Activated naive CD4-positive, alpha-beta T cell (primary cell): ENCODE results near the gene HES1.

Experiments used
- DNase-seq, 4 experiments: peaks; one replicate each; lab custom pipeline; 2025; lab: John Stamatoyannopoulos, UW

HES1 gene

DNA sequence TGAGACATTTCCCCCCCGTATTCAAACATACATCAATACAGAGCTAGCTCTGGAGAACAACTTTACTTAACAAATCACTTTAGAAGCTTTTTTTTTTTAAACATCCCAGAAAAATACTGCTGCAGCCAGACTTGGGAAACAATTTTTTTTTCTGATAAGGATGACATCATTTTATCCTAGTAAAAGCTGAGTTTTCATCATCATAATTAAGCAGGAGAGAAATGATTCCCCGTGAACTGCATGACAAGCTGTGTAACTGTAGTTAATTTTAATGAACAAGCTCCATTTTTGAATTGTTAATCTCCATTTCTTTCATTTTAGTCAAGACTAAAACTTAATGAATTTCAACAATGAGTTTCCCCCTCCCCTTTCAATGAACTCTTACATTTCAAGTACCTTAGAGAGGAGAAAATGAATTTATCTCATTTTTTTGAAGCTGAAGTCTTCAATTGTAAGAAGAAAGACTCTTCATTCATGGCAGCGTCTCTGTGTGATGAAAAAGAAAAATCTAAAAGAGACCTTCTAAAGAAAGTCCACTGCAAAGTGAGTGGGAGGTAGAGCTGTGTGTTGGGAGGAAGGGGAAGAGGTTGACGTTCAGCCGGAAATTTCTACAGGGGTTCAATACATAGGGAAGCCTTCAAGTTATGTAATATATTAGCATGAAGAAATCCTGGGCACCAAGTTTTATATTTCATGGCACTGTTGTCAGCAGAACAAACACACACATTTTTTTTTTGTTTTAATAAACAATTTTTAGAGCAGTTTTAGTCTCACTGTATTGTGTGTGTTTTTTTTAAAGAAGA is 31.7 kb downstream of the HES1 start:
- no peak for DNase-seq

- DNase-seq: no peak
Measured at GRCh38 chr3:194168994-194169393, 33.0 kb downstream of the HES1 start.

DNA sequence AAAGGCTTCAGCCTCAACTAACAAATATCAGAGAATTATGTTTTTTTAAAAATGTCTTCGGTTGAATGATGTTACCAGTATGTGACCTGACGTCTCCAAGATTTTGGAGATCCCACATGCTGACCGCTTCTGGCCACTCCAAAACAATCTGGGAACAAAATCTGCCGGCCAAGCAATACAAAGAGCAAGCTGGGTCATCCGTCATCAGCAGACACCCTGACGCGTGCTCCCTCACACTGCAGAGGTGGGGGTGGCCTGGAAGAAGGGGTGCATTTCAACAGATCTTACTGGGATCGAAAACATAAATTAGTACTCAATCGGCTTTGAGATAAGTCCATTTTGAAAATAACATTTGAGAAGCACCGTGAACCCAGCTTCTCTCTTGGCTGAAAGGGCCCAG is 33.6 kb downstream of the HES1 start:
- no peak for DNase-seq

DNA sequence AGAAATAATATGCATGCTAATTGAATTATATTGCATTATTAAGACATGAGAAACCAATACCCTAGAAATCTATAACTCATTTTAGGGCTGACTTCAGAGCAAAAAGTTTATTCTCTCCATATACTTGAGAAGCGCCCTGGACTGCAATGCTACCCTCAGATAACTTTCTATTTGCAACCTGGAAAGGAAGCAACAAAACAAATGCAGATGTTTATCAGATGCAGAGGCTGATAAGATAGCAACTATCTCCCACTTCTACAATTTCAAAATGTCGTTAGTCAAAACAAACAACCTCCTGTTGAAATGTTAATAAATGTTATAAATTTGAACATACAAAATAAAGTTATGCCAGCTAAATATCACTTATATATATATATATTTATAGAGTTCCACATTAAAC is 34.8 kb downstream of the HES1 start:
- no peak for DNase-seq

DNA sequence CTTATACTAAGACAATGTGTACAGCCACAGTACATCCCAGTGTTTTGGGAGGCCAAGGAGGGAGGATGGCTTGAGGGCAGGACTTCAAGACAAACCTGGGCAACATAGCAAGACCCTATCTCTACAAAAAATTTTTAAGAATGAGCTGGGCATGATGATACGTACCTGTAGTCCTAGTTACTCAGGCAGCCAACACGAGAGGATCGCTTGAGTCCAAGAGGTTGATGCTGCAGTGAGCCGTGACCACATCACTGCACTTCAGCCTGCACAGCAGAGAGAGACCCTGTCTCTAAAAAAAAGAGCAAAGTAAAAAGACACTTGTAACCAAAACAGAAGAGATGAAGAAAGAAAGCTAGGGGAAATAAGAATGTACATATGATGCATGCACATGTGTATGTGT is 38.5 kb downstream of the HES1 start:
- DNase-seq: no peak

DNA sequence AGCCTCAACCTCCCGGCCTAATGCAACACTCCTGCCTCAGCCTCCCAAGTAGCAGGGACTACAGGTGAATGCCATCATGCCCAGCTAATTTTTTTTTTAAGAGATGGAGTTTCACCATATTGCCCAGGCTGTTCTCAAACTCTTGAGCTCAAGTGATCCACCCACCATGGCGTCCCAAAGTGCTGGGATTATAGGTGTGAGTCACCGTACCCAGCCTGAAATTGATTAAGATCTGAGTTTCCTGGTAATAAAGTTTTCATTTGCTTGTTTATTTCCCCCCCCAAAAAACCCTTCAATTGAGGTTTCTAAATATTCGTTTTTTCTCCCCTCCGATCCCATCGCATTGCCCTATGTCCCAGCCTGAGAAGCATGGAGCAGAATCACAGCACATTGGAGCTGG is 39.0 kb downstream of the HES1 start:
- DNase-seq: no peak

- DNase-seq: no peak
Measured at GRCh38 chr3:194176274-194176991, 40.5 kb downstream of the HES1 start.

GRCh38 chr3:194177141-194177540 is 41.2 kb downstream of the HES1 start:
- no peak for DNase-seq

GRCh38 chr3:194178128-194178527 is 42.2 kb downstream of the HES1 start:
- no peak for DNase-seq

- DNase-seq: no peak
Measured at GRCh38 chr3:194178669-194179068, 42.7 kb downstream of the HES1 start.

DNA sequence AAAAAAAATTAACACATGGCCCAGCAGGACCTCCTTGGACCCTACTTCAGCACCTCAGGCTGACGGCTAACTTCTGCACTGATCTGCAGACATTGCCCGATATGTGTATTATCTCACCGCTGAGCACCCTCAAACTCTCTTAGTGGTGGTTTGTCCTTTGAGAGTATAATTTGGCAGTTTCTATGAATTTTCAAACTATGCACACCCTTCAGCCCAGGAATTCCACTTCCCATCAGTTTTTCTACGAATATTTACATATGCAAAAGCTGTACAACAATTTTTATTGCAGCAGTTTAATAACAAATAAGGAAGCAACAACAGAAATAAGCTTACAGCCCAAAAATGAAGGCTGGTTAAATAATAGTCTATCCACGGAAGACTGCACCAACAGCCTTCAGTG is 44.6 kb downstream of the HES1 start:
- DNase-seq: no peak

DNA sequence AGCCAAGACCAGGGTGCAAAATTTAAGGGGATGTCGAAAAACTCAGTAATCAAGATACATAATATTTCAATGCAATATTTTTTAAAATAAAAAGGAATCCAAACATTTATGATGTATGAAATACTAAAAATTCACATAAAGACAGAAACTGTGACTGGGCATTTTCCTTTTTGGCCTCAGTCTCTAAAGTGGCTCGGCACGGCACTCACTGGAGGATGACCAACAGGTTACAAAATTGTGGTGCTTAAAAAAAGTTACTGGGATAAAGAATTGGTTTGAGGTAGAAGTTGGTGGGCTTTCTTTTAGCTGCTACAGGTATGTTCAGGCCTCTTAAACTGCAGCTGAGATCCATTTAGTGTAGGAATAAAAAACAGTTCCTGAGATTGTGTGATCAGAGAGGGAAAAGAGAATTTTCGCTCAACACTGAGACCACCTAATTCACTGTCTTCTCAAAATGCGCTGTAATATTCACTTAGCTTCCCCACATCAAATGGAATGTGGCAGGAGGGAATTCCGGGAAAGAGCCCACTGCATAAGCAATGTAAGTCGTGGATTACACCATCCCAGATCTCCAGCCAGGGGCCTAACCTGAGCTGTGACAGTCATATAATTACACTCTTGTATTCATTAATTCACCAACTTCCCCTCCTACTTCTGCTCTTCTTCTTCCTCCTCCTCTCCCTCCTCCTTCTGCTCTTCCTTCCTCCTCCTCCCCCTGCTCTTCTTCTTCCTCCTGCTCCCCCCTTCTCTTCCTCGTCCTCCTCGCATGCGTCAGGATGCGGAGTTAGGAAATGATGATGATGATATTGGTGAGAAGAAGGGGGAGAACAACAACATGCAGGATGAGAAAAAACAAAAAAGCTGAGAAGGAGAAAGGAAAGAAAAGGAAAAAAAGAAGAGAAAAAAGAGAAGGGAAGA is 45.9 kb downstream of the HES1 start:
- no peak for DNase-seq

- no peak for DNase-seq
Measured at GRCh38 chr3:194183271-194183670, 47.3 kb downstream of the HES1 start.

DNA sequence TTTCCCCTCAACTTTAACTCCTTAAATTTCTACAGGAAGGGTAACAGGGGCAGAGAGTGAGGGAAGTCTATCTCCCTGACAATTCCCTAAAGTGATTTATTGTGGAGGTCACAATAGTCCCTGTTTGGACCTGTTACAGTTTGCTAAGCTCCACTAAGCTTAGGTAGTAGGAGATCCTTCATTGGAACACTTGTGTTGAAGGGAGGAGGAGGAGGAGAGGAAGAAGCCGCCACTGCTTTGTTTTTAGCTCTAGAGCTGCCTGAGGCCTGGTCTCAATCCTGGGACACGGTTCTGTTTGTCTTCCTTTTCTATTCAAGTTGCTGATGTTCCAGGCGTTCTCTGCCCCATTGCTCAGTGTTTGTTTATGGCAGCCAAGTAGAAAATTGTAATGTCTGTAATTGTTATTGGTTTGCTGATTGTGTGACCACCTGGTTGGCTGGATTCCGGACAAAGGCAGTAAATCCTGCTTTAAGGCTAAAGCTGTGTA is 48.4 kb downstream of the HES1 start:
- no peak for DNase-seq

DNA sequence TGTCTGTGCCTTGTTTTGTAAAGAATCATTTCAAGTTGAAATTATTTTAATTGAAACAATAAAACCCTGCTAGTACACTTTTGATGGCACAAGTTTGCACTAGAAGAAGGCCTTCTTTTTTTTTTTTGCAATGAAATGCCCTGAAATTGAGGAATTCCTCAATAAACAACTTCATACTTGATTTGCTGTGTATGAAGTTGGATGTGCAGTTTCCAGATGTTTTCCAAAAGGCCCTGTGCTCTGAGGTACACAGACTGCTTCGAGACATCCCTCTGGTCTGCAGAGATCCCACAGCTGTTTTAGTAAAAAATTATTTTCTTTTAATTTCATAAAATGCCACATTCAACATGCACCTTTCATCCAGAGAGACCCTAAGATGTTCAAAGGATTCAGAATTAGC is 48.9 kb downstream of the HES1 start:
- DNase-seq: no peak

DNA sequence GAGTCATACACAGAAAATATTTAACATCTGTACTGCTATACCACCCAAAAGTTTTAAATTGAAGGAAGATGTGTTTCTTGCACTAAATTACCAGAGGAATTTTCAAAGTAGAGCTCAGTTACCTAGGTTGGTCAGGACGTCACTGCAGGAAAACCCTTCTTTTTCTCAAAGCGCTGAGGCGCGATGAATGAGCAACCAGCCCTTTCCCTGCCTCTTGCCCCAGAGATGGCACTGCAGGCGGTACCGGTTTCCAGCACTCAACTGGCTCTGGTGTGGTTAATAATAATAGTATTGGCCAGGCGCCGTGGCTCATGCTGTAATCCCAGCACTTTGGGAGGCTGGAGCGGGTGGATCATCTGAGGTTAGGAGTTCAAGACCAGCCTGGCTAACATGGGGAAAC is 49.3 kb downstream of the HES1 start:
- DNase-seq: no peak

GRCh38 chr3:194187233-194187944 is 51.4 kb downstream of the HES1 start:
- no peak for DNase-seq
